ENCODE results near the gene ELMOD1.

The ELMOD1 gene

GRCh38 chr11:107678632-107678971, 87.7 kb downstream of the ELMOD1 start:
- no peaks in the 10 kb centered on the region for H3K36me3 ChIP-seq (ENCODE audit: insufficient read depth, low read length)
- H3K27me3 ChIP-seq (ENCODE audit: control insufficient read depth in 1 of 2, insufficient read depth in 2 of 2, low read length in 2 of 2), result no peaks in the 10 kb centered on the region
- H3K9ac ChIP-seq (ENCODE audit: low read length), result no peak overlapping the region
- H3K27ac ChIP-seq (ENCODE audit: low read depth, low read length), result no peak overlapping the region
- H3K4me3 ChIP-seq (ENCODE audit: low read depth in 1 of 2, low read length in 2 of 2), result no peak overlapping the region
- H3K9me3 ChIP-seq (ENCODE audit: low read length), result no peaks in the 10 kb centered on the region
- no peaks in the 10 kb centered on the region for H3K4me1 ChIP-seq (ENCODE audit: insufficient read depth, low read length)

- Histone ChIP-seq H3K9ac (ENCODE audit: low read length) (no peak overlapping the region), H3K4me3 (ENCODE audit: low read depth in 1 of 2, low read length in 2 of 2) (no peak overlapping the region), H3K9me3 (ENCODE audit: low read length) (no peaks in the 10 kb centered on the region), H3K36me3 (ENCODE audit: insufficient read depth, low read length) (no peaks in the 10 kb centered on the region), H3K27me3 (ENCODE audit: control insufficient read depth in 1 of 2, insufficient read depth in 2 of 2, low read length in 2 of 2) (no peaks in the 10 kb centered on the region), H3K4me1 (ENCODE audit: insufficient read depth, low read length) (no peaks in the 10 kb centered on the region), H3K27ac (ENCODE audit: low read depth, low read length) (no peak overlapping the region)
Measured at GRCh38 chr11:107679255-107680024, 88.5 kb downstream of the ELMOD1 start.

- no peak overlapping the region for H3K9ac ChIP-seq (ENCODE audit: low read length)
Measured at GRCh38 chr11:107682171-107682570, 91.2 kb downstream of the ELMOD1 start.

GRCh38 chr11:107682572-107682971, 91.6 kb downstream of the ELMOD1 start:
- no peak overlapping the region for H3K9ac ChIP-seq (ENCODE audit: low read length)
- H3K36me3 ChIP-seq (ENCODE audit: insufficient read depth, low read length), result no peaks in the 10 kb centered on the region
- H3K27me3 ChIP-seq (ENCODE audit: control insufficient read depth in 1 of 2, insufficient read depth in 2 of 2, low read length in 2 of 2), result no peaks in the 10 kb centered on the region
- H3K27ac ChIP-seq (ENCODE audit: low read depth, low read length), result no peak overlapping the region
- H3K4me1 ChIP-seq (ENCODE audit: insufficient read depth, low read length), result no peaks in the 10 kb centered on the region
- H3K4me3 ChIP-seq (ENCODE audit: low read depth in 1 of 2, low read length in 2 of 2), result no peak overlapping the region
- H3K9me3 ChIP-seq (ENCODE audit: low read length), result no peaks in the 10 kb centered on the region

More at GRCh38 chr11:107682171-107682570, 91.2 kb downstream of the ELMOD1 start:
- Histone ChIP-seq H3K9me3 (ENCODE audit: low read length) (no peaks in the 10 kb centered on the region), H3K27me3 (ENCODE audit: control insufficient read depth in 1 of 2, insufficient read depth in 2 of 2, low read length in 2 of 2) (no peaks in the 10 kb centered on the region), H3K27ac (ENCODE audit: low read depth, low read length) (no peak overlapping the region), H3K4me3 (ENCODE audit: low read depth in 1 of 2, low read length in 2 of 2) (no peak overlapping the region), H3K4me1 (ENCODE audit: insufficient read depth, low read length) (no peaks in the 10 kb centered on the region), H3K36me3 (ENCODE audit: insufficient read depth, low read length) (no peaks in the 10 kb centered on the region)

GRCh38 chr11:107683061-107683460, 92.1 kb downstream of the ELMOD1 start:
- Histone ChIP-seq H3K27ac (ENCODE audit: low read depth, low read length) (no peak overlapping the region), H3K4me1 (ENCODE audit: insufficient read depth, low read length) (no peaks in the 10 kb centered on the region), H3K4me3 (ENCODE audit: low read depth in 1 of 2, low read length in 2 of 2) (no peak overlapping the region), H3K36me3 (ENCODE audit: insufficient read depth, low read length) (no peaks in the 10 kb centered on the region), H3K9me3 (ENCODE audit: low read length) (no peaks in the 10 kb centered on the region), H3K27me3 (ENCODE audit: control insufficient read depth in 1 of 2, insufficient read depth in 2 of 2, low read length in 2 of 2) (no peaks in the 10 kb centered on the region), H3K9ac (ENCODE audit: low read length) (no peak overlapping the region)

- H3K9me3 ChIP-seq (ENCODE audit: low read length), result no peaks in the 10 kb centered on the region
- H3K36me3 ChIP-seq (ENCODE audit: insufficient read depth, low read length), result no peaks in the 10 kb centered on the region
- H3K9ac ChIP-seq (ENCODE audit: low read length), result no peak overlapping the region
- no peaks in the 10 kb centered on the region for H3K27me3 ChIP-seq (ENCODE audit: control insufficient read depth in 1 of 2, insufficient read depth in 2 of 2, low read length in 2 of 2)
- H3K4me3 ChIP-seq (ENCODE audit: low read depth in 1 of 2, low read length in 2 of 2), result no peak overlapping the region
- no peaks in the 10 kb centered on the region for H3K4me1 ChIP-seq (ENCODE audit: insufficient read depth, low read length)
- H3K27ac ChIP-seq (ENCODE audit: low read depth, low read length), result no peak overlapping the region
Measured at GRCh38 chr11:107683807-107684206, 92.9 kb downstream of the ELMOD1 start.

GRCh38 chr11:107688322-107688918, 97.5 kb downstream of the ELMOD1 start:
- Histone ChIP-seq H3K4me1 (ENCODE audit: insufficient read depth, low read length) (no peaks in the 10 kb centered on the region), H3K9ac (ENCODE audit: low read length) (no peak overlapping the region), H3K9me3 (ENCODE audit: low read length) (no peaks in the 10 kb centered on the region), H3K4me3 (ENCODE audit: low read depth in 1 of 2, low read length in 2 of 2) (no peak overlapping the region), H3K36me3 (ENCODE audit: insufficient read depth, low read length) (no peaks in the 10 kb centered on the region), H3K27me3 (ENCODE audit: control insufficient read depth in 1 of 2, insufficient read depth in 2 of 2, low read length in 2 of 2) (no peaks in the 10 kb centered on the region), H3K27ac (ENCODE audit: low read depth, low read length) (no peak overlapping the region)

GRCh38 chr11:107689317-107690202, 98.6 kb downstream of the ELMOD1 start:
- no peaks in the 10 kb centered on the region for H3K27me3 ChIP-seq (ENCODE audit: control insufficient read depth in 1 of 2, insufficient read depth in 2 of 2, low read length in 2 of 2)
- H3K4me1 ChIP-seq (ENCODE audit: insufficient read depth, low read length), result no peaks in the 10 kb centered on the region
- no peak overlapping the region for H3K4me3 ChIP-seq (ENCODE audit: low read depth in 1 of 2, low read length in 2 of 2)
- no peak overlapping the region for H3K27ac ChIP-seq (ENCODE audit: low read depth, low read length)
- H3K9me3 ChIP-seq (ENCODE audit: low read length), result no peaks in the 10 kb centered on the region
- H3K9ac ChIP-seq (ENCODE audit: low read length), result no peak overlapping the region
- H3K36me3 ChIP-seq (ENCODE audit: insufficient read depth, low read length), result no peaks in the 10 kb centered on the region

- no peak overlapping the region for H3K9ac ChIP-seq (ENCODE audit: low read length)
- no peaks in the 10 kb centered on the region for H3K9me3 ChIP-seq (ENCODE audit: low read length)
- H3K4me1 ChIP-seq (ENCODE audit: insufficient read depth, low read length), result no peaks in the 10 kb centered on the region
- no peaks in the 10 kb centered on the region for H3K27me3 ChIP-seq (ENCODE audit: control insufficient read depth in 1 of 2, insufficient read depth in 2 of 2, low read length in 2 of 2)
- H3K36me3 ChIP-seq (ENCODE audit: insufficient read depth, low read length), result no peaks in the 10 kb centered on the region
- no peak overlapping the region for H3K4me3 ChIP-seq (ENCODE audit: low read depth in 1 of 2, low read length in 2 of 2)
- H3K27ac ChIP-seq (ENCODE audit: low read depth, low read length), result no peak overlapping the region
Measured at GRCh38 chr11:107691000-107691750, 100.2 kb downstream of the ELMOD1 start.

- Histone ChIP-seq H3K9ac (ENCODE audit: low read length) (no peak overlapping the region), H3K27ac (ENCODE audit: low read depth, low read length) (no peak overlapping the region), H3K36me3 (ENCODE audit: insufficient read depth, low read length) (no peaks in the 10 kb centered on the region), H3K4me1 (ENCODE audit: insufficient read depth, low read length) (no peaks in the 10 kb centered on the region), H3K9me3 (ENCODE audit: low read length) (no peaks in the 10 kb centered on the region), H3K27me3 (ENCODE audit: control insufficient read depth in 1 of 2, insufficient read depth in 2 of 2, low read length in 2 of 2) (no peaks in the 10 kb centered on the region), H3K4me3 (ENCODE audit: low read depth in 1 of 2, low read length in 2 of 2) (no peak overlapping the region)
Measured at GRCh38 chr11:107695446-107695845, 104.5 kb downstream of the ELMOD1 start.

GRCh38 chr11:107696140-107696539, 105.2 kb downstream of the ELMOD1 start:
- H3K36me3 ChIP-seq (ENCODE audit: insufficient read depth, low read length), result no peaks in the 10 kb centered on the region
- H3K4me1 ChIP-seq (ENCODE audit: insufficient read depth, low read length), result no peaks in the 10 kb centered on the region
- no peaks in the 10 kb centered on the region for H3K9me3 ChIP-seq (ENCODE audit: low read length)
- no peak overlapping the region for H3K27ac ChIP-seq (ENCODE audit: low read depth, low read length)
- no peaks in the 10 kb centered on the region for H3K27me3 ChIP-seq (ENCODE audit: control insufficient read depth in 1 of 2, insufficient read depth in 2 of 2, low read length in 2 of 2)
- no peak overlapping the region for H3K4me3 ChIP-seq (ENCODE audit: low read depth in 1 of 2, low read length in 2 of 2)
- H3K9ac ChIP-seq (ENCODE audit: low read length), result no peak overlapping the region

All from muscle layer of colon (tissue), 2 donors.